ENCODE measurements around the gene RPTOR.

DNA sequence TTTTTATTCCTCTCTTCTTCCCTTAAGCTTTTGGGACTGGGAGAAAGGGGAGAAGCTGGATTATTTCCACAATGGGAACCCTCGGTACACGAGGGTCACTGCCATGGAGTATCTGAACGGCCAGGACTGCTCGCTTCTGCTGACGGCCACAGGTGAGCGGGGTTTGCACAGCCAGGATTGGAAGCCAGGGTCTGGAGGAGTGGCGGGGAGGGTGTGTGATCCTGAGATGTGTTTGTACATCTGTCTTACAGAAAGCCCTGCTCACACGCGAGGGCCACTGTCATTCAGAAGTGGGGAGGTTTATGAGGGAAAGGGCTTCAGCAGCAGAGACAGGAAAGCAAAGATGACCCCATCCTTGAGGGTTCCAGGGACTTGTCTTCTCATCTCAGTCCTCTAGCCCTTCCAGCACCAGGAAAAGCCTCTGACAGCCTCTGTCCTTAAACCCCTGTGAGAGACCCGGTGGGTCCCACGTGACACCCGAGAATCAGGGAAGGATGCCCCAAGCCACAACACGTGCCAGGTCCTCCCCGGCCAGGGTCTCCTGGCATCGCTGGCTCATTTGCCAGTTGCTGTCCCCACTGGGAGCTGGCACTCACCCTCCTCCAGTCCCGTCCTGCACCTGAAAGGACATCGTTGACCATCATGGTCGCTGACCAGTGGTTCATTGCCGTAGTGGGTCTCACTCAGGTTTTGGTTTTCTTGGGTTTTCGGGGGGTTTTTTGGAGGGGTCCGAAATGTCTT, 402.7 kb downstream of the RPTOR start:
- TF ChIP-seq, protein P1, sequence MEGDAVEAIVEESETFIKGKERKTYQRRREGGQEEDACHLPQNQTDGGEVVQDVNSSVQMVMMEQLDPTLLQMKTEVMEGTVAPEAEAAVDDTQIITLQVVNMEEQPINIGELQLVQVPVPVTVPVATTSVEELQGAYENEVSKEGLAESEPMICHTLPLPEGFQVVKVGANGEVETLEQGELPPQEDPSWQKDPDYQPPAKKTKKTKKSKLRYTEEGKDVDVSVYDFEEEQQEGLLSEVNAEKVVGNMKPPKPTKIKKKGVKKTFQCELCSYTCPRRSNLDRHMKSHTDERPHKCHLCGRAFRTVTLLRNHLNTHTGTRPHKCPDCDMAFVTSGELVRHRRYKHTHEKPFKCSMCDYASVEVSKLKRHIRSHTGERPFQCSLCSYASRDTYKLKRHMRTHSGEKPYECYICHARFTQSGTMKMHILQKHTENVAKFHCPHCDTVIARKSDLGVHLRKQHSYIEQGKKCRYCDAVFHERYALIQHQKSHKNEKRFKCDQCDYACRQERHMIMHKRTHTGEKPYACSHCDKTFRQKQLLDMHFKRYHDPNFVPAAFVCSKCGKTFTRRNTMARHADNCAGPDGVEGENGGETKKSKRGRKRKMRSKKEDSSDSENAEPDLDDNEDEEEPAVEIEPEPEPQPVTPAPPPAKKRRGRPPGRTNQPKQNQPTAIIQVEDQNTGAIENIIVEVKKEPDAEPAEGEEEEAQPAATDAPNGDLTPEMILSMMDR (IDR thresholded peaks at IDR 0.05; ENCODE audit: low read depth, low read length), result no peak
- no peak for TF ChIP-seq EZH2phosphoT487 (IDR thresholded peaks at IDR 0.05; ENCODE audit: low read depth)
